ENCODE data around the gene MTURN. TPM values are rescaled to one million over a fixed set of nuclear protein-coding genes. Genes with fewer than 3 reads are reported as not detected.
"Not testable (repeated sequence)": the region's sequence is repeated elsewhere in the genome, so short reads cannot be mapped to it uniquely, and the experiment has no call there.

The MTURN gene
- total RNA-seq, 1 experiment from 2014 or later: 7.5 TPM

- Mint-ChIP-seq H3K27me3 (ENCODE audit: insufficient read depth, unreplicated experiment) (no peaks in the 10 kb centered on the region), H3K4me3 (ENCODE audit: unreplicated experiment) (no peak overlapping the region), H3K27ac (ENCODE audit: low read depth, unreplicated experiment) (no peak overlapping the region), H3K9me3 (ENCODE audit: unreplicated experiment) (no peaks in the 10 kb centered on the region), H3K36me3 (ENCODE audit: insufficient read depth, unreplicated experiment) (peaks cover 5% of the 10 kb centered on the region), H3K4me1 (ENCODE audit: insufficient read depth, unreplicated experiment) (peaks cover 11% of the 10 kb centered on the region)
- intact Hi-C loops (cut with micrococcal nuclease): no loop called here
- no TSS peak for BruUV-seq (replicated peaks)
- DNase-seq (ENCODE audit: unreplicated experiment): no peak
- CTCF ChIA-PET: interaction anchor here (0.8 to 1.1 kb wide), 4 partner anchors 379 to 1042 kb away, joined by 3 to 4 read pairs (median 4); no protein-coding TSS in a partner anchor
- TF ChIP-seq, protein P1, sequence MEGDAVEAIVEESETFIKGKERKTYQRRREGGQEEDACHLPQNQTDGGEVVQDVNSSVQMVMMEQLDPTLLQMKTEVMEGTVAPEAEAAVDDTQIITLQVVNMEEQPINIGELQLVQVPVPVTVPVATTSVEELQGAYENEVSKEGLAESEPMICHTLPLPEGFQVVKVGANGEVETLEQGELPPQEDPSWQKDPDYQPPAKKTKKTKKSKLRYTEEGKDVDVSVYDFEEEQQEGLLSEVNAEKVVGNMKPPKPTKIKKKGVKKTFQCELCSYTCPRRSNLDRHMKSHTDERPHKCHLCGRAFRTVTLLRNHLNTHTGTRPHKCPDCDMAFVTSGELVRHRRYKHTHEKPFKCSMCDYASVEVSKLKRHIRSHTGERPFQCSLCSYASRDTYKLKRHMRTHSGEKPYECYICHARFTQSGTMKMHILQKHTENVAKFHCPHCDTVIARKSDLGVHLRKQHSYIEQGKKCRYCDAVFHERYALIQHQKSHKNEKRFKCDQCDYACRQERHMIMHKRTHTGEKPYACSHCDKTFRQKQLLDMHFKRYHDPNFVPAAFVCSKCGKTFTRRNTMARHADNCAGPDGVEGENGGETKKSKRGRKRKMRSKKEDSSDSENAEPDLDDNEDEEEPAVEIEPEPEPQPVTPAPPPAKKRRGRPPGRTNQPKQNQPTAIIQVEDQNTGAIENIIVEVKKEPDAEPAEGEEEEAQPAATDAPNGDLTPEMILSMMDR (IDR thresholded peaks at IDR 0.05; ENCODE audit: unreplicated experiment): no peak
- POLR2A ChIA-PET: interaction anchor here (1.6 kb wide), 1 partner anchor 45 kb away, joined by 3 read pairs; the partner anchor contains the start of gene MTURN
These were observed 44.7 kb upstream of the MTURN start for GRCh38 chr7:30090111-30090510.

GRCh38 chr7:30091491-30091912 is 43.3 kb upstream of the MTURN start:
- peak overlapping the region; percentile 57 for H3K27ac Mint-ChIP-seq (ENCODE audit: low read depth, unreplicated experiment)

GRCh38 chr7:30091987-30092386 is 42.8 kb upstream of the MTURN start:
- POLR2A ChIA-PET: interaction anchor here (0.5 to 1.4 kb wide), 2 partner anchors 12 to 83 kb away, joined by 4 to 5 read pairs; no protein-coding TSS in a partner anchor
- TF ChIP-seq, protein P1 (IDR thresholded peaks at IDR 0.05; ENCODE audit: unreplicated experiment): no peak
- Mint-ChIP-seq H3K4me1 (ENCODE audit: insufficient read depth, unreplicated experiment) (peaks cover 11% of the 10 kb centered on the region), H3K9me3 (ENCODE audit: unreplicated experiment) (peaks cover under 1% of the 10 kb centered on the region), H3K4me3 (ENCODE audit: unreplicated experiment) (no peak overlapping the region), H3K27me3 (ENCODE audit: insufficient read depth, unreplicated experiment) (no peaks in the 10 kb centered on the region), H3K36me3 (ENCODE audit: insufficient read depth, unreplicated experiment) (no peaks in the 10 kb centered on the region), H3K27ac (ENCODE audit: low read depth, unreplicated experiment) (no peak overlapping the region)
- DNase-seq (ENCODE audit: unreplicated experiment): no peak
- CTCF ChIA-PET: interaction anchor here (0.6 to 1.4 kb wide), 3 partner anchors 18 to 177 kb away, joined by 3 to 5 read pairs (median 3); no protein-coding TSS in a partner anchor
- no TSS peak for BruUV-seq (replicated peaks)
- intact Hi-C loops (cut with micrococcal nuclease): no loop called here

More at GRCh38 chr7:30091491-30091912, 43.3 kb upstream of the MTURN start:
- POLR2A ChIA-PET: interaction anchor here (0.9 to 1.6 kb wide), 3 partner anchors 12 to 43 kb away, joined by 3 to 5 read pairs (median 4); partner anchors contain the start of gene MTURN
- H3K27me3 Mint-ChIP-seq (ENCODE audit: insufficient read depth, unreplicated experiment): no peaks in the 10 kb centered on the region
- TF ChIP-seq, protein P1 (IDR thresholded peaks at IDR 0.05; ENCODE audit: unreplicated experiment): no peak
- DNase-seq (ENCODE audit: unreplicated experiment): peak; percentile 61
- H3K36me3 Mint-ChIP-seq (ENCODE audit: insufficient read depth, unreplicated experiment): no peaks in the 10 kb centered on the region
- no TSS peak for BruUV-seq (replicated peaks)
- no peaks in the 10 kb centered on the region for H3K9me3 Mint-ChIP-seq (ENCODE audit: unreplicated experiment)
- intact Hi-C loops (cut with micrococcal nuclease): no loop called here
- no peak overlapping the region for H3K4me3 Mint-ChIP-seq (ENCODE audit: unreplicated experiment)
- CTCF ChIA-PET: interaction anchor here (1.2 to 1.4 kb wide), 2 partner anchors 18 to 169 kb away, joined by 3 to 5 read pairs; no protein-coding TSS in a partner anchor
- H3K4me1 Mint-ChIP-seq (ENCODE audit: insufficient read depth, unreplicated experiment): peaks cover 11% of the 10 kb centered on the region

GRCh38 chr7:30093420-30093952 is 41.3 kb upstream of the MTURN start:
- intact Hi-C loops (cut with micrococcal nuclease): no loop called here
- Mint-ChIP-seq H3K4me1 (ENCODE audit: insufficient read depth, unreplicated experiment) (peaks cover 11% of the 10 kb centered on the region), H3K27ac (ENCODE audit: low read depth, unreplicated experiment) (no peak overlapping the region), H3K4me3 (ENCODE audit: unreplicated experiment) (no peak overlapping the region), H3K27me3 (ENCODE audit: insufficient read depth, unreplicated experiment) (no peaks in the 10 kb centered on the region), H3K9me3 (ENCODE audit: unreplicated experiment) (peaks cover 8% of the 10 kb centered on the region), H3K36me3 (ENCODE audit: insufficient read depth, unreplicated experiment) (no peaks in the 10 kb centered on the region)
- TF ChIP-seq, protein P1 (IDR thresholded peaks at IDR 0.05; ENCODE audit: unreplicated experiment): no peak
- ChIA-PET CTCF (no interaction called here), POLR2A (no interaction called here)
- DNase-seq (ENCODE audit: unreplicated experiment): no peak
- no TSS peak for BruUV-seq (replicated peaks)

DNA sequence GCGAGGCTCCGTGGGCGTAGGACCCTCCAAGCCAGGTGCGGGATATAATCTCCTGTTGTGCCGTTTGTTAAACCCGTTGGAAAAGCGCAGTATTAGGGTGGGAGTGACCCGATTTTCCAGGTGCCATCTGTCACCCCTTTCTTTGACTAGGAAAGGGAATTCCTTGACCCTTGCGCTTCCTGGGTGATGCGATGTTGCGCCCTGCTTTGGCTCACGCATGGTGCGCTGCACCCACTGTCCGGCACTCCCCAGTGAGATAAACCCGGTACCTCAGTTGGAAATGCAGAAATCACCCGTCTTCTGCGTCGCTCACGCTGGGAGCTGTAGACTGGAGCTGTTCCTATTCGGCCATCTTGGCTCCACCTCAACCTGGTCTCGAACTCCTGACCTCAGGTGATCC is 36.2 kb upstream of the MTURN start:
- BruUV-seq (replicated peaks); H3K9me3 Mint-ChIP-seq (ENCODE audit: unreplicated experiment); POLR2A ChIA-PET; H3K36me3 Mint-ChIP-seq (ENCODE audit: insufficient read depth, unreplicated experiment); H3K27me3 Mint-ChIP-seq (ENCODE audit: insufficient read depth, unreplicated experiment); H3K4me1 Mint-ChIP-seq (ENCODE audit: insufficient read depth, unreplicated experiment); intact Hi-C loops (cut with micrococcal nuclease); CTCF ChIA-PET; DNase-seq (ENCODE audit: unreplicated experiment); H3K27ac Mint-ChIP-seq (ENCODE audit: low read depth, unreplicated experiment); H3K4me3 Mint-ChIP-seq (ENCODE audit: unreplicated experiment): not testable (repeated sequence)
